GM19025 (cell line): ENCODE results near the gene BABAM2.
"Not testable (repeated sequence)": the region's sequence is repeated elsewhere in the genome, so short reads cannot be mapped to it uniquely, and the experiment has no call there.

ENCODE experiments used
- ATAC-seq: cut with Tn5 transposase; IDR thresholded peaks from one replicate; pipeline ENCODE4 v1.9.1; 2021; ENCODE audit warnings: mild to moderate bottlenecking, low read depth, moderate library complexity; ENCODE audit not compliant: unreplicated experiment

Gene BABAM2

DNA sequence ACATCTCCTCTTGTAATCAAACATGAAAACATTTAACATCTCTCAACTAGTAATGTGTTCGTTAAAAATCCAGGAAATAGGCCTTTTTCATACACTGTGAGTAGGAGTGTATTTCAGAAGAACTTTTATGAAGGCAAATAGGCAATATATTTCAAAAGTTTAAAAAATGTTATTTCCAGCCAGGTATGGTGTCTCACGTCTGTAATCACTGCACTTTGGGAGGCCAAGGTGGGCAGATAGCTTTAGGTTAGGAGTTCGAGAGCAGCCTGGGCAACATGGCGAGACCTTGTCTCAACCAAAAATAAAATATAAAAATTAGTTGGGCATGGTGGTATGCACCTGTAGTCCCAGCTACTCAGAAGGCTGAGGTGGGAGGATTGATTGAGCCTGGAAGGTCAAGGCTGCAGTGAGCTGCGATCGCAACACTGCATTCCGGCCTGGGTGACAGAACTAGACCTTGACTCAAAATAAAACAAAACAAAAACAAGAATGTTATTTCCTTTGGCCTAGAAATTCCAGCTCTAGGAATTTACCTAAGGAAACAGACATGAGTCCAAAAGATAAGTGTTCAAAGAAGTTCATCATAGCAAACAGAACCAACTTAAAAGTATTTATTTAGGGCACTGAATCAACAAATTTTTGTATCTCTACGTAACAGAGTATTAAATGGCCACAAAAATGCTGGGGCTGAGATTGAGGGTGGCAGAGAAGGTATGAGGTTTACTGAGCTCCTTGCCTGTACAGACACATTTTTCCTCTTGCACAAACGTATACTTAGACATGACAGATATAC, 15.2 kb upstream of the BABAM2 start:
- no peak for ATAC-seq

DNA sequence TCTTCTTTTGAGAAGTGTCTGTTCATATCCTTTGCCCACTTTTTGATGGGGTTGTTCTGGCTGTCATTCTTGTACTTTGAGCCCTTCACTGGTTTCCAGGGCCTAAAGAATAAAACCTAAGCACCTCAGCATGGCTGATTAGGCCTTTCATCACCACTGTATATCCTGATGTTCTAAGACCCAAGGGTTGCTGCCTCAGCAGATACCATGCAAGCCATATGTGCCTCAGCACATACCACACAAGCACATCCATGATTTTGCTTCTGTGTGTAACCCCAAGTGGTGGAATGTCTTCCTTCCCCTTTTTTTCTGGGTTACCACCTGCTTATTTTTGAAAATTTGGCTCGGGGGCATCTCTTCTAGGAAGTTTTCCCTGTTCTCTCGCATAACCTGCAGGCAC, 11.7 kb upstream of the BABAM2 start:
- ATAC-seq: no peak

DNA sequence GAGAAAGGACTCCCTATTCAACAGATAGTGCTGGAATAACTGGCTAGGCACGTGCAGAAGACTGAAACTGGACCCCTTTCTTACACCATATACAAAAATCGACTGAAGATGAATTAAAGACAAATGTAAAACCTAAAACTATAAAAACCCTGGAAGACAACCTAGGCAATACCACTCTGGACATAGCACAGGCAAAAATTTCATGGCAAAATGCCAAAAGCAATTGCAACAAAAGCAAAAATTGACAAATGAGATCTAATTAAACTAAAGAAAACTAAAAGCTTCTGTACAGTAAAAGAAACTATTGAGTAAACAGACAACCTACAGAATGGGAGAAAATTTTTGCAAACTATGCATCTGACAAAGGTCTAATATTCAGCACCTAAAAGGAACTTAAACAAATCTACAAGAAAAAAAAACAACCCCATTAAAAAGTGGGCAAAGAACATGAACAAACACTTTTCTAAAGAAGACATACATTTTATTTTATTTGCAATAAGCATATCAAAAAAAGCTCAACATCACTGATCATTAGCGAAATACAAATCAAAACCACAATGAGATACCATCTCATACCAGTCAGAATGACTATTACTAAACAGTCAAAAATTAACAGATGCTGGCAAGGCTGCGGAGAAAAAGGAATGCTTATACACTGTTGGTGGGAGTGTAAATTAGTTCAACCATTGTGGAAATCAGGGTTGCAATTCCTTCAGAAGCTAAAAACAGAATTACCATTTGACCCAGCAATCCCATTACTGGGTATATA, 8.5 kb upstream of the BABAM2 start:
- ATAC-seq: not testable (repeated sequence)

DNA sequence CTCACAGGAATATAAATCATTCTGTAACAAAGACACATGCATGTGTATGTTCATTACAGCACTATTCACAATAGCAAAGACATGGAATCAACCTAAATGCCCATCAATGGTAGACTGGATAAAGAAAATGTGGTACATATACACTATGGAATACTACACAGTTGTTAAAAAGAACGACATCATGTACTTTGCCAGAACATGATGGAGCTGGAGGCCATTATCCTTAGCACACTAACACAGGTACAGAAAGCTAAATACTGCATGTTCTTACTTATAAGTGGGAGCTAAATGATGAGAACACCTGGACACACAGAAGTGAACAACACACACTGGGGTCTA, 8.0 kb upstream of the BABAM2 start:
- not testable (repeated sequence) for ATAC-seq

DNA sequence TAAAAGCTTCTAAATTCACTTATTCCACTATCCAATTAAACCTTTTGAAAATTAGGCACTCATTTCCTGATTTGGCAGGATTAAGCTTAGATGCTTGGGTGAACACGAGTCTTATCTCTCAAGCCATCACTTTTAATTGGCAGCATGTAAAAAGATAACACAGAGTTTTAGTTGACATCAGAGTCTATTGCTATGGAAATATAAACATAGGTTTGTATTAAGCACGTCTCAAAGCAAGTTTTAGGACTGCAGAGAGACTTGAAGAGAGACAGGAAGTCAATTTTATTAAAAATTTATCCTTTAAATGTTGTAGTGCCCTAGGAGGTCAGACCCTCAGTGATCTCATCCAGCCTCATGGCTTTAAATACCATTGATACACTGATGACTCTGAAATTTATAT, 5.9 kb upstream of the BABAM2 start:
- ATAC-seq: no peak

DNA sequence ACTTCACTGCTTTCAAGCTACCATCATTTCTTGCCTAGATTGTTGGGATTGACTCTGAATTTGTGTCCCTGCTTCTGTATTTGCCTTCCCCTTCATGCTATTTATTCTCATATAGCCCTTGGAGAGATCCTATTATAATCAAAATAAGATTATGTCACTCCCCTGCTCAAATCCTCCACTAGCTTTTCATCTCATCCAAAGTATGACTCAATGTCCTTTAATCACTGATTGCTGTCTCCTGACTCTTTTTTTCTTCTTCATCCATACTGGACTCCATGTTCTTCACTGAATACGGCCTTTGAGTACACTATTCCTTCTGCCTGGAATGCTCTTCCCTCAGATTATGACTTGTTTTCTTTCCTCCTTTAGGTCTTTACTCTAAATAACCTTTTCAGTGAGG, 5.3 kb upstream of the BABAM2 start:
- no peak for ATAC-seq

DNA sequence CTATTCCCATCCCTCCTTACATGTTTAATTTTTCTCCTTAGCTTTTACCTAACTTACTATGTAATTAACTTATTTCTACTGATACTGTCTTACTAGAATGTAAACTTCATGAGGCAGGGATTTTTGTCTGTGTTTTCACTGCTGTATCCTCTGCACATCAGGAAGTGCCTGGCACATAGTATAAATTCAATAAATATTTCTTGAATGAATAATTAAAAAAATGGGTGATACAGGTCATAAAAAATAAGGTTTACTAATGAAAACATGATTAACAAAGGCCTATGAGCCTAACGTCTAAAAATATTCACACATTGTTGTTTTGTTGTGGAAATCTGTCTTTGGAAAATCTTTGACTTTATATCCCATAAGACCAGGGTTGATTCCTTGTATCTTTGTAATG, 4.9 kb upstream of the BABAM2 start:
- ATAC-seq: no peak

DNA sequence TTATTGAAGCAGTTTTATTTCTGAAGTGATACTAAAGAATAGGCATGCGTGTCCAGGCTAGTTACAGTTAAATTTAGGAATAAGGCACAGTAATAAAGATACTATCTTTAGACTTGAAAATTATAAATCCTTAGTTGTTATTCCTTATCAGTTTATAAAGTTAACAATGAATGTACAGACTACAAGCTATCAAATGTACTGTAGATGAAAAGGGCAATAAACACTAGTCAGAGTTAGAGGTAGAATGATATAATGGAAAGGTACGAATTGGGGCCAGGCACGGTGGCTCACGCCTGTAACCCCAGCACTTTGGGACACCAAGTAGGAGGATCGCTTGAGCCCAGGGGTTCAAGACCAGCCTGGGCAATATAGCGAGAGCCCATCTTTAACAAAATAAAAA, 4.2 kb upstream of the BABAM2 start:
- ATAC-seq: no peak

DNA sequence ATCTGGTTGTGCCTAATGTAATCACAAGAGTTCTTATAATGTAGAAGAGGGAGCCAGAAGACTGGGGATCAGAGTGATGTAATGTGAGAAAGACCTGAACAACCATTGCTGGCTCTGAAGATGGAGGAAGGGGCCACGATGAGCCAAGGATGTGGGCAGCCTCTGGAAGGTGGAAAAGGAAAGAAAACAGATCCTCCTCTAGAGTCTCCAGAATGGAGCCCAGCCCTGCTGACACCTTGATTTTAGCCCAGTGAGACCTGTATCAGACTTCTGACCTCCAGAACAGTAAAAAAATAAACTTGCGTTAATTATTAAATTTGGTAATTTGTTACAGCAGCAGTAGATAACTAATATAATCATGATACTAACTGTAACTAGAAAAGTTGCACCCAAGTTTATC, 3.4 kb upstream of the BABAM2 start:
- no peak for ATAC-seq

DNA sequence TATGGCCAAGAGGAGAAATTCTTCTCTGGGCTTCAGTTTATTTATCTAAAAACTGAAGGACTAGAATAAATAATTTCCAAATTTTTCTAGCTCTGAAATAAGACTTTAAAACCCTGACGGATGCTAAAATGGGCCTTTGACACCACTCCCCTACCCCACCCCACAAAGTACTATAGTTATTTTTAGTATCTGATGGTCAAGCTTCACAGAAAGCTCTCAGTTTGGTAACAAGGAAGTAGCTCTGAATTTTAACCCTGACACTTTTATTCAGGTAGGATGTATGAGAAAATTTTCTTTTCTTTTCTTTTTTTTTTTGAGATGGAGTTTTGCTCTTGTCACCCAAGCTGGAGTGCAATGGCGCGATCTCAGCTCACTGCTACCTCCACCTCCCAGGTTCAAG, 2.7 kb upstream of the BABAM2 start:
- ATAC-seq: no peak

DNA sequence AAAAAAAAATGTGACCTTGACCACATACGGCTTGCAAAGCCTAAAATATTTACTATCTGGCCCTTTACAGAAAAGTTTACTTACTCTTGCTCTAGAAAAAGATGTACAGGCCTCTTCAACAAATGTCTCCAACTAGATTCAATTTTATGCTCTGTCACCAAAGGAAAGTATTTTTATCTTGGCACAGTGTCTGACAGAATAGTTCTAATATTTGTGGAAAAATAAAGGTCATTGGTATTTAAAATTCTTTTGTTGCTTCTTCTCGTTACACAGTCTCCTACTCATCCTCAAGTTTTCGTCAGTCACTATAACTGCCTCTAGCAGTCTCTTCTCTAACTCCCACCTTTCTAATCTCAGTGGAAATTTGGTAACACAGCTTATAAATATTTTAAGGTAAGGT, 1.7 kb upstream of the BABAM2 start:
- ATAC-seq: no peak

DNA sequence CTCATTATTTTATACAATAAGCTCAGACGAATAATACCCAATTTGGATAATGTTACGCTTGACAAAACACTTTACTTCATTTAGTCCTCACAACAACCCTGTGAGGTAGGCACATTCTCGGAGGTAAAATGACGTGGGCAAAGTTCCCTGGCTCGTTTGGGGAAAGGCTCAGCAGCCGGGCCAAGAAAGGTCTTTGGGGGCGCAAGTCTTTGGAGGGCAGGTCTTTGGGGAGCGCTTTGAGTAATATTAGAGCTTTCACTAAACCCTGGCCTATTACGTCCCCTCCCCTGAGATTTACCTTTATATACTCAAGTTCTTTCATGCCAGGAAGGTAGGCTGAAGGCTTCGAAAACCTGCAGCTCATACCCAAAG, 769 bp upstream of the BABAM2 start:
- no peak for ATAC-seq

DNA sequence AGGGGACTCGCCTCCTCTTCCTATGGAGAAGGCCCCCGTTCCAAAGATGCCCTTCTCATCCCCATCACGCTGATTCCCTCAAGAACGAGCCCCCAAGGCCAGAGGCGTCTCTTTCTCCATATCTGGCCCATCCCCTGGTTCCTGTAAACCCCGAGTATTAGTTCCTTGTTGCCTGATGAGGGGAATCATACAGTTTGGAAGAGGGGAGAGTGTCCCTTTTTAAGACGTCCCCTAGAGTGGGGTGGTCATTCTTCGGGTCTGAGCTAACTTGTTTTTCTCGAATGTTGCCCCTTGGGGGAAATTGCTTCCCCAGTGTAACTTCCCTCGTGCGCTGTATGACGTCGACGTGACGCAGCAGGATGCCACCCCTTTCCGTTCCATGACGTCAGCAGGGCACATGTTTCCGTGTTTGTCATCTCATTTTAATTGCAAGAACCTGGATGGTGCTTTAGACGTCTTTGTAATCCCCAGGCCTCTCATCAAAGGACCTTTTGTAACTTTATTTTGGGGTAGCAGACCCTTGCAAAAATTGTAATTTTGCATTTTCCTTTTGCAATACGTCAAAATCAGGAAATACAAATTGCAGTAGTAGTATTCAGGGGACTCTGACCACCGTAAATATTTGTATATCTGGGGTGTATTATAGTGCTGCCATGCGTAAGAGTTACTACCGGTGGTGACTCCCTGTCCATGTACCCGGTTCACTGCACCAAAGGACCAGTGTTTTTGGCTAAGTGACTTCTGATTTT, 569 bp downstream of the BABAM2 start:
- ATAC-seq: peak; percentile 1

DNA sequence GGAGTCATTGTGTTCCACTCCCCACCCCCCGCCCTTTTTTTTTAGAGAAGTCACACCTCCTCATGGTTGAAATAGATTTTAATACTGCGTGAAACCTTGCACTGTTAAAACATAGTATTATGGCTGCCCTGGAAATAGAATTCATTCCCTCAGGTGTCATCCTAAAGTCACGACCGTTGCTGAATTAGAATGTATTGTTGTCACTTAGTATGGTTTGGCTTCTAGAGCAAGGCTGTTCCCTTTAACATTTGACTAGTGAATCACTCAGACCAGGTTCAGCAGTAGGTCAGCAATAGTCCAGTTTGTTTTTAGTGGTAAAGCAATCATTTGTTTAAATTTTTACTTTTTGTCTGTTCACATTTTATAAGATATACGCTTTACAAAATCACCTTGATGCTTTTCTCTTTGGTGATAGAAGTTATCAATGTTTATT, 1.2 kb downstream of the BABAM2 start:
- no peak for ATAC-seq

DNA sequence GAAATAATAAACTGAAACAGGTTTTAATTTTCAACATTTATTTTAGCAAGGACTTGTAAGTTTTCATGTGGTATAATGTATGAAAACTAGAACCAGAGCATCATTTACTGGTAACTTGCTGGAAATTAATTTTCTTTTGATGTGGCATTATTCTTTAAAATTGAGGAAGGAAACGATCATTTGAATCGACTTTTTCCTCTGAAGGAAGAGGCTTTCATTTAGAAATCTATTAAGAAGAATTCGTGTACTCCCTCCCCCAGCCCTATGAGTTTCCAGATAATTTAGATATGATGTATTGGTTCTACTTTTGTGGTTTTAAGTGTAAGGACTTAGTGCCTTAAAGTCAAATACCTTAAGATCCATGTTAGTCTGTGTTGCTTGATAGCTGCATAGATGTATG, 2.5 kb downstream of the BABAM2 start:
- no peak for ATAC-seq

DNA sequence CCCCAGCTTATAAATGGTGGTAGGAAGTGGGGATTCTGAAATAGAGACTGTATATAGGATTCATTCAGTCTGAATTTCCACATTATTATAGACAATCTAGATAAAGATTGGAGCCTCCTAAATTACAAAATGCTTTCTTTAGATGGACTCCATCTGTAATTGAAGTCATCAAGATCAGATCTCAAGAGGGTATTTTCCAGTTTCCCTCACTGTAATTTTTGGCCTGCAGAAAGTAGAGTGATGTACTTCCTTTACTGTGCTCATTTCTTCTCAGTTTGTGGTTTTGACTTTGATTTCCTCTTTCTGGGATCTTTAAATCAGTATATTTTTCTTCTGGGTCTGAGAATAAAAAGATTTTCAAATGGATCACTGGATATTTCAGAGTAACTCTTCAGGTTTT, 7.2 kb downstream of the BABAM2 start:
- no peak for ATAC-seq

DNA sequence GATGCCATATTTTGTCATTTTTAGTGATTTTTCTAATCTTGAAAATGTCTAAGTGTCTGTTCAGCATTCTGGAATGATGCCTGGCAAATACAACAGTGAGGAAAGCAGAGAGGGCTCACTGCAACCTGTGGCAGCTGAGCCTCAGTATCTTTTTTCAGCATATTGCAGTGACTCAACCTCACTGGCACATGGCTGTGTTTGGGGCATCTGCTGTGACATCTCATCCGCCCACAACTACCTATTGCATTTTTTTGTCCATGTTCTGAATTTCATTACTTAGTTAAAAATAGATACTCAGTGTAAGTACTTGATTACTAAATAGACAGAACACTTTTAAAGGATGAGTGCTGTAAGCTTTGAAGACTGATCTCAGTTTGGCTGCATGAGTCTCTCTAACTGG, 10.7 kb downstream of the BABAM2 start:
- no peak for ATAC-seq

DNA sequence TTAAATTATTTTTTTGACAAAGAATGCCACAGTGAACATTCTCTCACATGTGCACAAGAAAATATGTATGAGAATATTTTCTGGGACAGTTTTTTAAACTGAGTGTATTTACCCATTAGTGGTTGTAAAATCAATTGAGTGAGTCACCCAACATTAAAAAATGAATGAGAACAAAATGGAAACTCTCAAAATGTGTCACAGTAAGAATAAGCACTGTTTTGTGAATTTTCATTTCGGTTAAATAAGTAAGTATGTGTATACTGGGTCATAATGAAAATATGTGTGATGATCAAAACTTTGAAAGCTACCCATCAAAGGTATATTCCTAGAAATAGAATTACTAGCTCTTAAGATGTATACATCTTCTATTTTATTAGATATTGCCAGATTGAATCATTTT, 11.6 kb downstream of the BABAM2 start:
- ATAC-seq: no peak

DNA sequence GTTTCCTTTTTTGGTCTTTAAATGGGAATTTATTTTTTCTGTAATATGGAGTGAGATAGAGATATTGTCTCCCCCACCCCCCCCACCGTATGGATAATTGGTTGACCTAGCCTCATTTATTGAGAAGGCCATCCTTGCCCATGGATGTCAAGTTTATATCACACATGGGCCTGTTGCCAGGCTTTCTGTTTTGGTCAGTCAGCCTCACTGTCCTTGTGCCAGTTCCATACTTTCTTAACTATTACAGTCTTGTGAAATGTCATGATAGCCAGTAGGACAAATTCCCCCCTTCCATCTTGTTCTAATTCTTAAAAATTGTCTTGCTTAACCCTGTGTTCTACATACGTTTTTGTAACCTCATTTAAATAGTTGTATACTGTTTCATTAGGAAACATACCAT, 12.5 kb downstream of the BABAM2 start:
- ATAC-seq: no peak

DNA sequence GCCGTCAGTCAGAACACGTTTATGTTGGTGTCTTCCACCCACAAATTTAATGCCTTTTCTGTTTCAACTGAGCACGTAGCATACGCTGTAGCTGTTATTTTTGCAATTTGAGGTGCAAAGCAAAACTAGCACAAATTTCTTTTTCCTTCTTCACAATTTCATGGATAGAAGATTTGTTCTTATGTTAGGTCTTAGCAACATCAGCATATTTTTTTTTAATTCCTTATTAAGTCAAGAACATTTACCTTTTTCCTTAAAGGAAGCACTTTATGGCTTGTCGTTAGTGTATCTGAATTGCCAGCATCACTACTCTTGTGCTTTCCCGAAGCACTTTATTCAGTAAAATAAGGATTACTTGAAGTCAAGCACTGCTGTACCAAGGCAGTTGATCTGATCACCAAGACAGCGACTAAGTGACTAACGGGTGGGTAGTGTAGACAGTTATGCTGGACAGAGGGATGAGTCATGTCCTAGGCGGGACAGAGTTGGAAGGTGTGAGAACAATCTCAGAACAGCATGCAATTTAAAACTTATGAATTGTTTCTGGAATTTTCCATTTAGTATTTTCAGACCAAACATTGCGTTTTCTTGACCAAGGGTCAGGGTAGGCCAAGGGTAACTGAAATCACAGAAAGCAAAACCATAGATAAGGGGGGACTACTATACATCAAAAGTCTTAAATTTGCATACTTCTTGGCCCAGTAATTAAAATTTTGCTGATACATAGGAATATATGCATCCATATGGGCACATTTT, 13.3 kb downstream of the BABAM2 start:
- no peak for ATAC-seq

DNA sequence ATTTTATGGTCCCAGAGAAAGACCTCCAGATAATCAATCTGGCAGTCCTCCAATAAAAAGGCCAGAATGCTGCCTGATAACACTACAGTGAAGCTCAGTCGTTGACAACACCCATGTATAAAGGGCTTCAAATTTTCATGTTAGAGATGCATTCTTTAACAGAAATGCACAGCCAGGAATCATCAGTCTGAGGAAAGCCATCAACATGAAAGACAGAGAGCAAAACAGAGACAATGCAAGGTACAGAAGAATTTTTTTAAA, 13.8 kb downstream of the BABAM2 start:
- ATAC-seq: no peak
